Adrenal gland (tissue), 5 donors: ENCODE results near the gene SDCCAG8.

ENCODE experiments used
- POLR2A ChIP-seq, 2 donors: fragments of 450-650 bp; IDR thresholded peaks; one replicate each; pipeline ENCODE4 v1.6.1; 2017; ENCODE audit warnings: antibody characterized with exemption in 2 of 2, mild to moderate bottlenecking in 2 of 2, moderate library complexity in 1 of 2
- TF ChIP-seq, protein P1 (sequence below), 6 experiments: fragments of 450-650 bp in 4 of 6; fragments of 200-600 bp in 2 of 6; sonication (generic) in 1 of 6; IDR thresholded peaks; 1 replicate in 5 of 6; 2 replicates in 1 of 6; pipeline versions ENCODE4 v1.5.1 to v1.8.0; 2016 to 2021; ENCODE audit warnings: antibody characterized with exemption in 6 of 6, mild to moderate bottlenecking in 2 of 6, moderate library complexity in 1 of 6
- donor health status: DM: no; HTN: no; CAD: no.

GRCh38 chr1:243273506-243273905, 17.7 kb downstream of the SDCCAG8 start:
- TF ChIP-seq, protein P1, sequence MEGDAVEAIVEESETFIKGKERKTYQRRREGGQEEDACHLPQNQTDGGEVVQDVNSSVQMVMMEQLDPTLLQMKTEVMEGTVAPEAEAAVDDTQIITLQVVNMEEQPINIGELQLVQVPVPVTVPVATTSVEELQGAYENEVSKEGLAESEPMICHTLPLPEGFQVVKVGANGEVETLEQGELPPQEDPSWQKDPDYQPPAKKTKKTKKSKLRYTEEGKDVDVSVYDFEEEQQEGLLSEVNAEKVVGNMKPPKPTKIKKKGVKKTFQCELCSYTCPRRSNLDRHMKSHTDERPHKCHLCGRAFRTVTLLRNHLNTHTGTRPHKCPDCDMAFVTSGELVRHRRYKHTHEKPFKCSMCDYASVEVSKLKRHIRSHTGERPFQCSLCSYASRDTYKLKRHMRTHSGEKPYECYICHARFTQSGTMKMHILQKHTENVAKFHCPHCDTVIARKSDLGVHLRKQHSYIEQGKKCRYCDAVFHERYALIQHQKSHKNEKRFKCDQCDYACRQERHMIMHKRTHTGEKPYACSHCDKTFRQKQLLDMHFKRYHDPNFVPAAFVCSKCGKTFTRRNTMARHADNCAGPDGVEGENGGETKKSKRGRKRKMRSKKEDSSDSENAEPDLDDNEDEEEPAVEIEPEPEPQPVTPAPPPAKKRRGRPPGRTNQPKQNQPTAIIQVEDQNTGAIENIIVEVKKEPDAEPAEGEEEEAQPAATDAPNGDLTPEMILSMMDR (IDR thresholded peaks at IDR 0.05), result no peak
- no peak for TF ChIP-seq POLR2A (IDR thresholded peaks at IDR 0.05)
